Right lobe of liver (tissue), 6 donors: ENCODE data around the gene QTRT2. TPM values are rescaled to one million over a fixed set of nuclear protein-coding genes. Genes with fewer than 3 reads are reported as not detected.

Source experiments
- ATAC-seq, 4 donors: fragments of 200-7000 bp; cut with Tn5 transposase; one replicate each; pipeline ENCODE4 v1.9.1; 2020; ENCODE audit warnings: mild to moderate bottlenecking in 4 of 4, moderate library complexity in 4 of 4
- DNase-seq, 3 donors: peaks; one replicate each; pipeline ENCODE4 v3.0.0-alpha.2; 2020
- H3K27ac ChIP-seq, 3 donors: fragments of 200-600 bp; one replicate each; pipeline ENCODE4 v1.8.0; 2022
- H3K27me3 ChIP-seq, 2 donors: fragments of 200-600 bp; one replicate each; pipeline ENCODE4 v1.8.0; 2022
- H3K36me3 ChIP-seq, 4 donors: fragments of 200-600 bp; sonication (generic) in 1 of 4; one replicate each; pipeline versions ENCODE4 v1.5.1 to v1.8.0; 2017 to 2022; ENCODE audit warnings: control low read depth in 1 of 4
- H3K4me1 ChIP-seq, 4 donors: fragments of 200-600 bp; sonication (generic) in 1 of 4; one replicate each; pipeline versions ENCODE4 v1.5.1 to v1.8.0; 2017 to 2022; ENCODE audit warnings: control low read depth in 1 of 4
- H3K4me3 ChIP-seq, 3 donors: fragments of 200-600 bp; one replicate each; pipeline ENCODE4 v1.8.0; 2022
- H3K9me3 ChIP-seq, 4 donors: fragments of 200-600 bp; sonication (generic) in 1 of 4; one replicate each; pipeline versions ENCODE4 v1.5.1 to v1.8.0; 2017 to 2022; ENCODE audit warnings: control low read depth in 1 of 4
- POLR2A ChIP-seq: fragments of 450-650 bp; IDR thresholded peaks from one replicate; pipeline ENCODE4 v1.6.1; 2017; ENCODE audit warnings: antibody characterized with exemption, mild to moderate bottlenecking
- WGBS: methylation state at CpG from one replicate; pipeline ENCODE4 v1.1.6; 2018; ENCODE audit warnings: low coverage, low lambda C conversion rate; ENCODE audit not compliant: insufficient coverage; ENCODE audit errors: missing lambda C conversion rate; 5-methylcytosine and 5-hydroxymethylcytosine counted together
- intact Hi-C, 2 donors: fragments of 100-400 bp; cut with DNase I; formaldehyde crosslinking; loops; one replicate each; pipeline versions ENCODE4 v1.11.2 to v1.14.1; 2022
- total RNA-seq, 6 experiments: library from RNA; depleted of rRNA in 2 of 6; stranded (reverse); fragments of >200 nt in 2 of 6; fragmentation: NEBNext Ultra II Directional in 3 of 6; extraction: Animal tissue kit (Norgen Biotek cat#: 25700) in 3 of 6; gene quantifications; one replicate each; pipeline versions ENCODE4 v1.1.0 to v1.2.4, GENCODE V29; 2016 to 2023
- TF ChIP-seq, protein P1 (sequence below), 4 donors: fragments of 200-600 bp in 3 of 4; fragments of 450-650 bp in 1 of 4; IDR thresholded peaks; one replicate each; pipeline versions ENCODE4 v1.5.1 to v1.8.0; 2016 to 2022; ENCODE audit warnings: antibody characterized with exemption in 4 of 4, mild to moderate bottlenecking in 2 of 4
- donor health status: DM: no; HTN: yes; CAD: no.
- donor health status: DM: no; HTN: no; CAD: no.
- donor health status: DM: no; HTN: no; CAD: no.
- donor health status: DM: no; HTN: yes; CAD: no.
- donor health status: DM: no; HTN: yes; CAD: no.

The QTRT2 gene
- total RNA-seq, 6 experiments from 2014 or later, result 6.3 to 9.8 (median 7.8) TPM

DNA sequence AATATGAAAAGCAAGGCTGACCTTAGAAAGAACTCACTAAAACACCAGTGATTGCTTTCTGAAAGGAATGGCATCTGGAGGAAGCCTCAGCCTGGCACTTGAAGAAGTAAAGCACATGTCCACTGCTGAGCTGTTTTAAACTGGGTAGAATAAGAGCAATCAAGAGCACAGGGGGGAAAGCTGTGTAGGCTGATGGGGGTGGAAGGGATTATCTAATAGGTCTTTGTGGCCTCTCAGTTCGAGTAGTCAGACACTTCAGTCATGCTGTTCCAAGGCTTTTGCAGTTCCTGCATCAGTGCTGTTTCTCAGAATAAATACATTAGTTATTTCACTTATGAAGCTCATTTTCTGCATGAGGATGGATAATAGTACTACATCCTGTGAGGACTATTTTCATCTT is 22.8 kb upstream of the QTRT2 start:
- Histone ChIP-seq H3K4me1 (no peaks in the 10 kb centered on the region), H3K27me3 (no peaks in the 10 kb centered on the region), H3K4me3 (no peak overlapping the region), H3K27ac (no peak overlapping the region), H3K9me3 (no peaks in the 10 kb centered on the region), H3K36me3 (no peaks in the 10 kb centered on the region)
- DNase-seq, result no peak
- intact Hi-C loops, result no loop called here
- ATAC-seq, result no peak
- TF ChIP-seq POLR2A, result no peak
- TF ChIP-seq, protein P1, sequence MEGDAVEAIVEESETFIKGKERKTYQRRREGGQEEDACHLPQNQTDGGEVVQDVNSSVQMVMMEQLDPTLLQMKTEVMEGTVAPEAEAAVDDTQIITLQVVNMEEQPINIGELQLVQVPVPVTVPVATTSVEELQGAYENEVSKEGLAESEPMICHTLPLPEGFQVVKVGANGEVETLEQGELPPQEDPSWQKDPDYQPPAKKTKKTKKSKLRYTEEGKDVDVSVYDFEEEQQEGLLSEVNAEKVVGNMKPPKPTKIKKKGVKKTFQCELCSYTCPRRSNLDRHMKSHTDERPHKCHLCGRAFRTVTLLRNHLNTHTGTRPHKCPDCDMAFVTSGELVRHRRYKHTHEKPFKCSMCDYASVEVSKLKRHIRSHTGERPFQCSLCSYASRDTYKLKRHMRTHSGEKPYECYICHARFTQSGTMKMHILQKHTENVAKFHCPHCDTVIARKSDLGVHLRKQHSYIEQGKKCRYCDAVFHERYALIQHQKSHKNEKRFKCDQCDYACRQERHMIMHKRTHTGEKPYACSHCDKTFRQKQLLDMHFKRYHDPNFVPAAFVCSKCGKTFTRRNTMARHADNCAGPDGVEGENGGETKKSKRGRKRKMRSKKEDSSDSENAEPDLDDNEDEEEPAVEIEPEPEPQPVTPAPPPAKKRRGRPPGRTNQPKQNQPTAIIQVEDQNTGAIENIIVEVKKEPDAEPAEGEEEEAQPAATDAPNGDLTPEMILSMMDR (IDR thresholded peaks at IDR 0.05), result no peak
- 71% methylated on average over 1 of the region's 1 CpG for WGBS

DNA sequence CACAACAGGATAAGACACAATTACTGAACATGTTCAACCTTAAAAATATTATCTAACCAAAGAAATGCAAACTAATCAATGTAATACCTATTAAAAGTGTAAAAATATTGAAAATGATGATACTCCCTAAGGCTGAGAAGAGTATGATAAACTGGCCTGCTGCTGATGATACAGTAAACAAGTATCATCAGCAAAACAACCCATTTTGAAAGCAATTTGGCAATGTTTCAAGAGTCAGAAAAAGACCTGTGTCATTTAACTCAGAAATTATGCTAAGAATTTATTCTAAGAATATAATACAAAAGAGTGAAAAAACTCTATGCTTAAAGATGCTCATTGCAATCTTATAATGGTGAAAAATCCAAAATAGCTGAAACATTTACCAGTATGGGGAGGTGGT is 22.3 kb upstream of the QTRT2 start:
- TF ChIP-seq POLR2A, result no peak
- TF ChIP-seq, protein P1 (IDR thresholded peaks at IDR 0.05), result no peak
- H3K27ac ChIP-seq, result no peak overlapping the region
- DNase-seq (no peak), ATAC-seq (no peak)
- no peak overlapping the region for H3K4me3 ChIP-seq
- H3K36me3 ChIP-seq, result no peaks in the 10 kb centered on the region
- no peaks in the 10 kb centered on the region for H3K4me1 ChIP-seq
- intact Hi-C loops, result no loop called here
- H3K27me3 ChIP-seq, result no peaks in the 10 kb centered on the region
- no peaks in the 10 kb centered on the region for H3K9me3 ChIP-seq

DNA sequence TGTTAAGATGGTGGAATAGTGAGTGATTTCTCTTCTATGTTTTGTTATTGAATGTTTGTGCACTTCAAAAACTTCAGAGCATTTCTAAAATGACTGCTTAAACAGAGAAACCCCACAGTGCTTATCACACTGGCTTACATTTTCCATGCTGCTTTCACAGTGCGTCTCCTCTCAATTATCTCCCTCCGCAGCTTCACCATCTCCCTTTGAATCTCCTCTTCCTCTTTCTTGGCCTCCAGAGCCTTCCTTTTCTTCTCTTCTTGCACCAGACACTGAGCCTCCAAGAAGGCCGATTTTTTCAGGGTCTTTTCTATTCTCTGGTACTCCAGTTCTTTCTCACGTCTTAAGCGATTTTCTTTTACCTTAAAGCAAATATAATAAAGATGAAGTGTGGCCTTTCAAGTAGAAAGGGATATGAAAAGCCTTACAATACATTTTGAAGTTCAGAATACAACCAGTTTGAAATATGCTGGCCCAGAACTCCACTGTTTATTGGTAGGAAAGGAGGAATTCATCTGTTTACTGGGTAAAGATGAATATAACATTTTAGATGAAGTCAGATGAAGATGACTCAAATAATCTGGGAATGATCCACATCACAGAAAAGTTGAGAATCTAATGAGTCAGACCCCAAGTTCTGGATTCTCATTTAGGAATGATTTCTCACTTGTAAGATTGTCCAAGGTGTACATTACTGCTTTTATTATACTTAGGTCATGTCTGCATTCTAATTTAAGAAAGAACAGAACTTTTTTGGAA is 21.6 kb upstream of the QTRT2 start:
- Histone ChIP-seq H3K27ac (no peak overlapping the region), H3K4me1 (no peaks in the 10 kb centered on the region), H3K36me3 (no peaks in the 10 kb centered on the region), H3K9me3 (no peaks in the 10 kb centered on the region), H3K4me3 (no peak overlapping the region), H3K27me3 (no peaks in the 10 kb centered on the region)
- DNase-seq (no peak), ATAC-seq (no peak)
- intact Hi-C loops, result no loop called here
- 91% methylated on average over 5 of the region's 5 CpGs for WGBS
- TF ChIP-seq POLR2A, result no peak
- TF ChIP-seq, protein P1 (IDR thresholded peaks at IDR 0.05), result no peak

DNA sequence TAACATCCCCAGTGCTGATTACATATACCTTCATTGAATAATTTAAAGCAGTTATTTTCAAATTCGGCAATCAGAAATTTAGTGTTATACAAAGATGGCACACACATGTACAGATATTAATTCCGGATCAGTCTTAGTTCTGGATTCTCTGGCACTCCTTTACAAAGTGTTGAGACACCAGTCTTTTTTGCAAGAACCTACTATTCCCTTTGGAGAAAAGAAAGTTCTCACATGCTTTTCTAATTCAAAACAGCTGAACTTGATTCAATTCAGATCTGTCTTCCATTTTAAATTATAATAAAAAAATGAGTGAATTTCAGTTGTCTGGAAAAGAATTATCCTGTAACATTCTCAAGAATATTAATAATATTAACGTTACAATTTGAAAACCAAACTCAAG is 20.6 kb upstream of the QTRT2 start:
- Histone ChIP-seq H3K4me1 (no peaks in the 10 kb centered on the region), H3K4me3 (no peak overlapping the region), H3K36me3 (no peaks in the 10 kb centered on the region), H3K27me3 (no peaks in the 10 kb centered on the region), H3K9me3 (no peaks in the 10 kb centered on the region), H3K27ac (no peak overlapping the region)
- TF ChIP-seq, protein P1 (IDR thresholded peaks at IDR 0.05), result no peak
- no peak for TF ChIP-seq POLR2A
- intact Hi-C loops, result no loop called here
- DNase-seq (no peak), ATAC-seq (no peak)
- 89% methylated on average over 3 of the region's 3 CpGs for WGBS

DNA sequence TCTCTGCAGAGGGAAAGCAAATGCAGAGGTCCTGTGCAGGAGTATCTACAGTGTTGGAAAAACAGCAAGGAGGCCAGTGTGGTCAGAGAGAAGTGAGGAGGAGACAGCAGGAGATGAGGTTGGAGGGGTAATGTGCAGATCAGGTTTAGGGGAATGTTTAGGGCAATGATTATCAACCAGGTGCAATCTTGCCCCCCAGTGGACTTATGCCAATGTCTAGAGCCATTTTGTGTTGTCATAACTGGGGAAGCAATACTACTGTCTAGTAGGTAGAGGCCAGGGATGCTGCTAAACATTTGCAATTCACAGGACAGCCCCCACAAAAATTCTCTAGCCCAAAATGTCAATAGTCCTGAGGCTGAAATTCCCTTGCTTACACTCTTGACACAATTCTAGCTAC is 13.3 kb upstream of the QTRT2 start:
- Histone ChIP-seq H3K4me3 (no peak overlapping the region), H3K27ac (no peak overlapping the region), H3K4me1 (no peaks in the 10 kb centered on the region), H3K36me3 (no peaks in the 10 kb centered on the region), H3K9me3 (no peaks in the 10 kb centered on the region), H3K27me3 (no peaks in the 10 kb centered on the region)
- DNase-seq, result no peak
- intact Hi-C loops, result no loop called here
- no peak for ATAC-seq
- no peak for TF ChIP-seq POLR2A
